ENCODE results near the gene WHRN. TPM values are rescaled to one million over a fixed set of nuclear protein-coding genes. Genes with fewer than 3 reads are reported as not detected.
A peak's percentile ranks its signal among the peaks of the same experiment; 100 is the strongest.

Gene WHRN
- total RNA-seq, 2 experiments from 2014 or later = 1.9 to 2.1 TPM

- no peak for DNase-seq
- no peaks in the 10 kb centered on the region for H3K27me3 Mint-ChIP-seq (ENCODE audit: low read depth)
- intact Hi-C loops (cut with micrococcal nuclease) = no loop called here
- H3K27ac Mint-ChIP-seq = no peak overlapping the region
- no peak overlapping the region for H3K4me3 Mint-ChIP-seq
- H3K36me3 Mint-ChIP-seq (ENCODE audit: low read depth) = no peaks in the 10 kb centered on the region
- CTCF ChIA-PET = interaction anchor here (0.8 to 1.8 kb wide), 4 partner anchors 10 to 160 kb away, joined by 3 to 7 read pairs (median 5); no protein-coding TSS in a partner anchor
- H3K4me1 Mint-ChIP-seq (ENCODE audit: low read depth) = peaks cover 12% of the 10 kb centered on the region
- no peaks in the 10 kb centered on the region for H3K9me3 Mint-ChIP-seq
Observed at GRCh38 chr9:114497727-114498382, 7.4 kb downstream of the WHRN start.

GRCh38 chr9:114497236-114497635, 8.0 kb downstream of the WHRN start:
- intact Hi-C loops (cut with micrococcal nuclease) = no loop called here
- Mint-ChIP-seq H3K27ac (no peak overlapping the region), H3K9me3 (no peaks in the 10 kb centered on the region), H3K27me3 (ENCODE audit: low read depth) (no peaks in the 10 kb centered on the region), H3K4me3 (no peak overlapping the region), H3K36me3 (ENCODE audit: low read depth) (no peaks in the 10 kb centered on the region), H3K4me1 (ENCODE audit: low read depth) (peaks cover 12% of the 10 kb centered on the region)
- CTCF ChIA-PET = interaction anchor here (0.8 to 1.8 kb wide), 4 partner anchors 9 to 159 kb away, joined by 3 to 7 read pairs (median 5); no protein-coding TSS in a partner anchor
- DNase-seq = no peak

GRCh38 chr9:114496011-114496410, 9.3 kb downstream of the WHRN start:
- Mint-ChIP-seq H3K4me1 (ENCODE audit: low read depth) (peaks cover 12% of the 10 kb centered on the region), H3K9me3 (no peaks in the 10 kb centered on the region), H3K4me3 (no peak overlapping the region), H3K36me3 (ENCODE audit: low read depth) (no peaks in the 10 kb centered on the region), H3K27me3 (ENCODE audit: low read depth) (no peaks in the 10 kb centered on the region), H3K27ac (no peak overlapping the region)
- no peak for DNase-seq
- CTCF ChIA-PET = interaction anchor here (1.2 kb wide), 1 partner anchor 90 kb away, joined by 4 read pairs; no protein-coding TSS in a partner anchor
- intact Hi-C loops (cut with micrococcal nuclease) = no loop called here

- DNase-seq = no peak
- CTCF ChIA-PET = interaction anchor here (0.7 to 1.4 kb wide), 2 partner anchors 14 to 90 kb away, joined by 3 read pairs; no protein-coding TSS in a partner anchor
- Mint-ChIP-seq H3K27ac (no peak overlapping the region), H3K4me3 (no peak overlapping the region), H3K4me1 (ENCODE audit: low read depth) (peaks cover 12% of the 10 kb centered on the region), H3K36me3 (ENCODE audit: low read depth) (no peaks in the 10 kb centered on the region), H3K9me3 (no peaks in the 10 kb centered on the region), H3K27me3 (ENCODE audit: low read depth) (no peaks in the 10 kb centered on the region)
- intact Hi-C loops (cut with micrococcal nuclease) = no loop called here
Observed at GRCh38 chr9:114494776-114495569, 10.3 kb downstream of the WHRN start.

GRCh38 chr9:114493521-114494184, 11.6 kb downstream of the WHRN start:
- intact Hi-C loops (cut with micrococcal nuclease) = no loop called here
- Mint-ChIP-seq H3K4me1 (ENCODE audit: low read depth) (peaks cover 12% of the 10 kb centered on the region), H3K4me3 (no peak overlapping the region), H3K27me3 (ENCODE audit: low read depth) (no peaks in the 10 kb centered on the region), H3K36me3 (ENCODE audit: low read depth) (no peaks in the 10 kb centered on the region), H3K27ac (no peak overlapping the region), H3K9me3 (no peaks in the 10 kb centered on the region)
- CTCF ChIA-PET = interaction anchor here (1.4 to 2.2 kb wide), 2 partner anchors 11 to 88 kb away, joined by 3 to 5 read pairs; no protein-coding TSS in a partner anchor
- DNase-seq = no peak

GRCh38 chr9:114492991-114493390, 12.3 kb downstream of the WHRN start:
- DNase-seq = no peak
- CTCF ChIA-PET = interaction anchor here (0.6 to 2.2 kb wide), 3 partner anchors 11 to 160 kb away, joined by 4 to 9 read pairs (median 5); no protein-coding TSS in a partner anchor
- peaks cover 12% of the 10 kb centered on the region for H3K4me1 Mint-ChIP-seq (ENCODE audit: low read depth)
- H3K27ac Mint-ChIP-seq = no peak overlapping the region
- H3K36me3 Mint-ChIP-seq (ENCODE audit: low read depth) = no peaks in the 10 kb centered on the region
- intact Hi-C loops (cut with micrococcal nuclease) = no loop called here
- no peak overlapping the region for H3K4me3 Mint-ChIP-seq
- no peaks in the 10 kb centered on the region for H3K27me3 Mint-ChIP-seq (ENCODE audit: low read depth)
- no peaks in the 10 kb centered on the region for H3K9me3 Mint-ChIP-seq

GRCh38 chr9:114491430-114492003, 13.8 kb downstream of the WHRN start:
- no peak overlapping the region for H3K4me3 Mint-ChIP-seq
- no peak overlapping the region for H3K27ac Mint-ChIP-seq
- no peak for DNase-seq
- intact Hi-C loops (cut with micrococcal nuclease) = no loop called here
- peaks cover 4% of the 10 kb centered on the region for H3K4me1 Mint-ChIP-seq (ENCODE audit: low read depth)
- CTCF ChIA-PET = interaction anchor here (0.6 to 2.2 kb wide), 3 partner anchors 13 to 1293 kb away, joined by 5 to 9 read pairs (median 5); no protein-coding TSS in a partner anchor
- no peaks in the 10 kb centered on the region for H3K9me3 Mint-ChIP-seq
- H3K27me3 Mint-ChIP-seq (ENCODE audit: low read depth) = no peaks in the 10 kb centered on the region
- no peaks in the 10 kb centered on the region for H3K36me3 Mint-ChIP-seq (ENCODE audit: low read depth)

GRCh38 chr9:114489928-114490327, 15.3 kb downstream of the WHRN start:
- DNase-seq = no peak
- Mint-ChIP-seq H3K4me3 (no peak overlapping the region), H3K36me3 (ENCODE audit: low read depth) (no peaks in the 10 kb centered on the region), H3K9me3 (no peaks in the 10 kb centered on the region), H3K27ac (no peak overlapping the region), H3K27me3 (ENCODE audit: low read depth) (no peaks in the 10 kb centered on the region), H3K4me1 (ENCODE audit: low read depth) (peaks cover 12% of the 10 kb centered on the region)
- CTCF ChIA-PET = interaction anchor here (0.7 to 7.5 kb wide), 2 partner anchors 14 to 164 kb away, joined by 3 to 83 read pairs; no protein-coding TSS in a partner anchor
- intact Hi-C loops (cut with micrococcal nuclease) = loop anchor here (5.0 to 10.0 kb wide), 5 partner anchors 53 to 517 kb away; partner anchors contain the start of gene TMEM268

GRCh38 chr9:114488398-114489129, 16.7 kb downstream of the WHRN start:
- Mint-ChIP-seq H3K36me3 (ENCODE audit: low read depth) (no peaks in the 10 kb centered on the region), H3K27me3 (ENCODE audit: low read depth) (no peaks in the 10 kb centered on the region), H3K4me3 (no peak overlapping the region), H3K4me1 (ENCODE audit: low read depth) (peaks cover 19% of the 10 kb centered on the region), H3K27ac (no peak overlapping the region), H3K9me3 (no peaks in the 10 kb centered on the region)
- intact Hi-C loops (cut with micrococcal nuclease) = loop anchor here (5.0 to 10.0 kb wide), 5 partner anchors 51 to 519 kb away; partner anchors contain the start of gene TMEM268
- no peak for DNase-seq
- CTCF ChIA-PET = interaction anchor here (0.6 to 7.5 kb wide), 12 partner anchors 9 to 183 kb away, joined by 3 to 83 read pairs (median 6); partner anchors contain the start of gene TEX53

- peak; percentile 81 for DNase-seq
- Mint-ChIP-seq H3K27ac (no peak overlapping the region), H3K4me3 (no peak overlapping the region), H3K27me3 (ENCODE audit: low read depth) (no peaks in the 10 kb centered on the region), H3K9me3 (no peaks in the 10 kb centered on the region), H3K36me3 (ENCODE audit: low read depth) (no peaks in the 10 kb centered on the region), H3K4me1 (ENCODE audit: low read depth) (peaks cover 19% of the 10 kb centered on the region)
- intact Hi-C loops (cut with micrococcal nuclease) = loop anchor here (1.0 to 10.0 kb wide), 9 partner anchors 20 to 520 kb away; partner anchors contain the start of genes ATP6V1G1 and TMEM268
- CTCF ChIA-PET = interaction anchor here (0.6 to 7.5 kb wide), 19 partner anchors 10 to 197 kb away, joined by 3 to 83 read pairs (median 4); partner anchors contain the start of gene TEX53
Observed at GRCh38 chr9:114487607-114488300, 17.5 kb downstream of the WHRN start.

Measured in activated naive CD4-positive, alpha-beta T cell treated with anti-CD3 and anti-CD28 coated beads for 36 hours (primary cell).